ENCODE results near the gene FMN2. TPM values are rescaled to one million over a fixed set of nuclear protein-coding genes. Genes with fewer than 3 reads are reported as not detected.
"Not testable (repeated sequence)": the region's sequence is repeated elsewhere in the genome, so short reads cannot be mapped to it uniquely, and the experiment has no call there.

The FMN2 gene
- total RNA-seq, 1 donor = 11.2 TPM

DNA sequence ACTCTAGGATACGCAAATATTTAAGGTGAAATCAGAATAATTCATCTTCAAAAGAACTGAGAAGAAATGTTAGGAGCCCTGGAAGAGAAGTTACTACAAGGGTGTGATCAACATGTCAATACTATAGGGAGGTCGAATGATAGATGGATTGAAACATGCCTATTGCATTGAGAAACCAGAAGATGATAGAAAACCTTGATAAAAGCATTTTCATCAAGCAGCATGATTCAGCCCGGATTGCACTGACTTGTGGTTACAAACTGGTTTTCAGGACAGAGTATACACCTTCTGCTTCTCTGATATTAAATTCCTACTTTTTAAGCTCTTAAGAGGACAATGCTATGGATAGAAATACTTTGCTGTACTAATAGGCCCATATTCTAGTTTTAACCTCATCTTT lies 164.2 kb downstream of the FMN2 start:
- H3K4me1 ChIP-seq (ENCODE audit: insufficient read depth, low read length) = peaks cover 29% of the 10 kb centered on the region
- no peak overlapping the region for H3K4me2 ChIP-seq (ENCODE audit: insufficient read depth, low read length)
- TF ChIP-seq, protein P1, sequence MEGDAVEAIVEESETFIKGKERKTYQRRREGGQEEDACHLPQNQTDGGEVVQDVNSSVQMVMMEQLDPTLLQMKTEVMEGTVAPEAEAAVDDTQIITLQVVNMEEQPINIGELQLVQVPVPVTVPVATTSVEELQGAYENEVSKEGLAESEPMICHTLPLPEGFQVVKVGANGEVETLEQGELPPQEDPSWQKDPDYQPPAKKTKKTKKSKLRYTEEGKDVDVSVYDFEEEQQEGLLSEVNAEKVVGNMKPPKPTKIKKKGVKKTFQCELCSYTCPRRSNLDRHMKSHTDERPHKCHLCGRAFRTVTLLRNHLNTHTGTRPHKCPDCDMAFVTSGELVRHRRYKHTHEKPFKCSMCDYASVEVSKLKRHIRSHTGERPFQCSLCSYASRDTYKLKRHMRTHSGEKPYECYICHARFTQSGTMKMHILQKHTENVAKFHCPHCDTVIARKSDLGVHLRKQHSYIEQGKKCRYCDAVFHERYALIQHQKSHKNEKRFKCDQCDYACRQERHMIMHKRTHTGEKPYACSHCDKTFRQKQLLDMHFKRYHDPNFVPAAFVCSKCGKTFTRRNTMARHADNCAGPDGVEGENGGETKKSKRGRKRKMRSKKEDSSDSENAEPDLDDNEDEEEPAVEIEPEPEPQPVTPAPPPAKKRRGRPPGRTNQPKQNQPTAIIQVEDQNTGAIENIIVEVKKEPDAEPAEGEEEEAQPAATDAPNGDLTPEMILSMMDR (IDR thresholded peaks at IDR 0.05; ENCODE audit: extremely low read depth, low read depth, low read length) = no peak
- DNase-seq (ENCODE audit: insufficient read length, low spot score, missing footprints) = no peak
- no peaks in the 10 kb centered on the region for H3K27me3 ChIP-seq (ENCODE audit: insufficient read depth, low read length)
- H3K4me3 ChIP-seq (ENCODE audit: insufficient read depth, low read length) = no peak overlapping the region
- H3K9me3 ChIP-seq (ENCODE audit: low read depth, low read length) = no peaks in the 10 kb centered on the region
- H3K36me3 ChIP-seq (ENCODE audit: insufficient read depth, low read length) = no peaks in the 10 kb centered on the region
- H2AFZ ChIP-seq (ENCODE audit: low read length) = no peak overlapping the region
- H4K20me1 ChIP-seq (ENCODE audit: insufficient read depth, low read length) = no peaks in the 10 kb centered on the region
- peaks cover 55% of the 10 kb centered on the region for H3K79me2 ChIP-seq (ENCODE audit: insufficient read depth, low read length)
- H3K27ac ChIP-seq (ENCODE audit: low read depth, low read length) = peak overlapping the region; percentile 10

DNA sequence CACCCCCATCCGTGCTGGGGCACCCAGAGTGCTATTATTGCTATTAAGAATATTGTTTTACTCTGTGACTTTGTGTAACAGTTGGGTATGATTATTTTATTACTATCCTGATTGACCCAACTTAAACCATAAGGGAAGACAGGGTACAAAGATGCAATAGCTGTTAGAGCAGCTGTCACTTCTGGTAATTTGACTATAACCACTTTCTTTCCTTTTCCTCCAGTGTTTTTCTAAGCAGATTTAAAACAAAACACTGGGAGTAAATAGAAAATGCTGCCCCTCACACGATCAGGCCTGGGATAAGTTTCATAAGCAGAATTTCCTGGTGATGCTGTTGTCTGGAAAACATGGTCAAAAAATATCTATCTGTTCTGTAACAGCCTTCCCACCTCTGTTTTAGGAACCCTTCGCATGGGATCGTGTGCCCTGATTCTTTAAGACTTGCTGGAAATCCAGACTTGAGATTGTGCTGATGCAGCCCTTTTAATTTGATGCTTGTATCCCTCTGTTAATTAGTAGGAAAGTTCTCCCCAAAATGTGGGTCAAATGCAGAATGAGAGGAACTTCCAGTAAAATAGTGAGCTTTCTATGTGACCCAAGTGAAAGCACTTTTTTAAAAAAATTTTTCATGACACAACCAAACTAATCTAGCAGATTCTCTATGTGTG lies 165.3 kb downstream of the FMN2 start:
- Histone ChIP-seq H3K4me2 (ENCODE audit: insufficient read depth, low read length) (no peak overlapping the region), H2AFZ (ENCODE audit: low read length) (peak overlapping the region; percentile 19), H3K27me3 (ENCODE audit: insufficient read depth, low read length) (no peaks in the 10 kb centered on the region), H3K4me1 (ENCODE audit: insufficient read depth, low read length) (peaks cover 29% of the 10 kb centered on the region), H3K36me3 (ENCODE audit: insufficient read depth, low read length) (no peaks in the 10 kb centered on the region), H3K9me3 (ENCODE audit: low read depth, low read length) (no peaks in the 10 kb centered on the region), H3K27ac (ENCODE audit: low read depth, low read length) (peak overlapping the region; percentile 70), H4K20me1 (ENCODE audit: insufficient read depth, low read length) (no peaks in the 10 kb centered on the region), H3K4me3 (ENCODE audit: insufficient read depth, low read length) (no peak overlapping the region), H3K79me2 (ENCODE audit: insufficient read depth, low read length) (peaks cover 55% of the 10 kb centered on the region)
- DNase-seq (ENCODE audit: insufficient read length, low spot score, missing footprints) = no peak
- TF ChIP-seq, protein P1 (IDR thresholded peaks at IDR 0.05; ENCODE audit: extremely low read depth, low read depth, low read length) = no peak

DNA sequence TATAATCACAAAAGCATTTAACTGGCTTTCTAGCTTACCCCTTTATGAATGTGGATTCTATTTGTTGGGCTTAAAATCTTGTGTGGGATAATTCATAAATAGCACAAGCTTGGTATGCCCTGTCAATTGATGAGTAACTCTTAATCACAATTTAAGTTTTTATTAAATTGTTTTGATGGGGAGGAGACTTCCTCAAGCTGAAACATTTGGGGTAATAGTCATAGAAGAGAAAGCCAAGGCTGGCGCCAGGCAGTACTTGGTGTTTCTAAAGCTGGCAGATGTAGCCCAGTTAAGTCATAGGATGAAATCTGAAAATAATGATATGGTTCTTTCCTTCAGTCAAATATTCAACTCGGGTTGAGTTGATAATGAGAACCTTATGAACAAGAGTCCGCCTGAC lies 167.2 kb downstream of the FMN2 start:
- H3K4me2 ChIP-seq (ENCODE audit: insufficient read depth, low read length) = peak overlapping the region; percentile 32
- peaks cover 53% of the 10 kb centered on the region for H3K79me2 ChIP-seq (ENCODE audit: insufficient read depth, low read length)
- TF ChIP-seq, protein P1 (IDR thresholded peaks at IDR 0.05; ENCODE audit: extremely low read depth, low read depth, low read length) = no peak

DNA sequence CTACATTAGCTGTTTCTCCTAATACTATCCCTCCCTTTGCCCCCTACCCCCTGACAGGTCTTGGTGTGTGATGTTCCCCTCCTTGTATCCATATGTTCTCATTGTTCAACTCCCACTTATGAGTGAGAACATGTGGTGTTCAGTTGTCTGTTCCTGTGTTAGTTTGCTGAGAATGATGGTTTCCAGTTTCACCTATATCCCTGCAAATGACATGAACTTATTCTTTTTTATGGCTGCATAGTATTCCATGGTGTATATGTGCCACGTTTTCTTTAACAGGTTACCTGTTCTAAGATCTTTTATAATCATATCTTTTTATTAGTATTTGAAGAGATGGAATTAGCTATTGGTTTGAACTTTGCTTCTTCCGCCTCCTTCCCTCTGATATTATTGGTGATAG lies 172.8 kb downstream of the FMN2 start:
- not testable (repeated sequence) for H2AFZ ChIP-seq (ENCODE audit: low read length); H3K27ac ChIP-seq (ENCODE audit: low read depth, low read length); H3K4me1 ChIP-seq (ENCODE audit: insufficient read depth, low read length); H3K4me3 ChIP-seq (ENCODE audit: insufficient read depth, low read length); H3K36me3 ChIP-seq (ENCODE audit: insufficient read depth, low read length); H3K9me3 ChIP-seq (ENCODE audit: low read depth, low read length); DNase-seq (ENCODE audit: insufficient read length, low spot score, missing footprints); H4K20me1 ChIP-seq (ENCODE audit: insufficient read depth, low read length); H3K27me3 ChIP-seq (ENCODE audit: insufficient read depth, low read length); H3K4me2 ChIP-seq (ENCODE audit: insufficient read depth, low read length)
- H3K79me2 ChIP-seq (ENCODE audit: insufficient read depth, low read length) = peaks cover 49% of the 10 kb centered on the region

More for the DNA sequence above, 167.2 kb downstream of the FMN2 start:
- Histone ChIP-seq H2AFZ (ENCODE audit: low read length) (no peak overlapping the region), H3K27ac (ENCODE audit: low read depth, low read length) (peak overlapping the region; percentile 70), H3K9me3 (ENCODE audit: low read depth, low read length) (no peaks in the 10 kb centered on the region), H3K4me1 (ENCODE audit: insufficient read depth, low read length) (peaks cover 29% of the 10 kb centered on the region), H3K4me3 (ENCODE audit: insufficient read depth, low read length) (no peak overlapping the region), H3K27me3 (ENCODE audit: insufficient read depth, low read length) (no peaks in the 10 kb centered on the region), H4K20me1 (ENCODE audit: insufficient read depth, low read length) (no peaks in the 10 kb centered on the region), H3K36me3 (ENCODE audit: insufficient read depth, low read length) (no peaks in the 10 kb centered on the region)
- DNase-seq (ENCODE audit: insufficient read length, low spot score, missing footprints) = peak; percentile 83
